B cell (primary cell): ENCODE measurements around the gene SRRM4.

Source experiments
- CTCF ChIP-seq: fragments of 200-600 bp; IDR thresholded peaks from one replicate; pipeline ENCODE4 v1.8.0; 2022; ENCODE audit warnings: antibody characterized with exemption, mild to moderate bottlenecking
- EZH2 ChIP-seq: IDR thresholded peaks from 2 replicates; pipeline ENCODE4 v1.6.1; 2012; ENCODE audit warnings: borderline replicate concordance, low read depth, mild to moderate bottlenecking, moderate library complexity, low read length; ENCODE audit not compliant: insufficient read depth, poor library complexity, severe bottlenecking

DNA sequence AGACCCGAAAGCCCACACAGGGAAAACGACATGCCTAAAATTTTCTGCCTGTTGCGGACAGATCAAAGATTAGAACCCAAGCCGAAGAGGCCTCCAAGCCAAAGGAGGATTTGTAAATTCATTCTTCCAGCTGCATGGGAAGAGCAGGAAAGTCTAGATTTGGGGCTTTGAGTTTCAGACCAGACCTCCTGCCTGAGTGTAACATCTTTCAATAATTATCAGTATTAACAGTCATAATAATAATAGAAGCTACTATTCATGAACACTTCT is 195.7 kb downstream of the SRRM4 start:
- TF ChIP-seq CTCF, result no peak
- no peak for TF ChIP-seq EZH2
